GM21423 (cell line): ENCODE results near the gene CBLB.

Experiments used
- ATAC-seq: cut with Tn5 transposase; IDR thresholded peaks from one replicate; pipeline ENCODE4 v1.9.1; 2021; ENCODE audit warnings: mild to moderate bottlenecking, moderate library complexity; ENCODE audit not compliant: unreplicated experiment

Gene CBLB

DNA sequence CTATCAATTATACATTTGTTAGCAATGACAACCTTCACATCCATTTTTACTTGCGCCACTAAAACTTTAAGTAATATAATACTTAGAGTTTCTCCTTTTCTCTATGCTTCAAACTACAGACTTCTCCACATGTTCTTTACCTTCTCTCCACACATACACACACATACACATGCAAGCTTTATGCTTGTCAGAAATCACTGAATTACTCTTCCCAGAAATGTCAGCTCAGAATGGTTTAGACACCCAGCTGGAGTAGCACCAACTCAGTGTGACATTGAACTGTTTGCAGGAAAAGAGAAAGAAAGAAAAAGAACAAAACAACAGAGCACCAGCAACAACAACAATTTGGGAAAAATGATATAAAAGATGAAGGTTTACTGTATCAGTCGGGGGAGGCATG is 20.9 kb downstream of the CBLB start:
- no peak for ATAC-seq

DNA sequence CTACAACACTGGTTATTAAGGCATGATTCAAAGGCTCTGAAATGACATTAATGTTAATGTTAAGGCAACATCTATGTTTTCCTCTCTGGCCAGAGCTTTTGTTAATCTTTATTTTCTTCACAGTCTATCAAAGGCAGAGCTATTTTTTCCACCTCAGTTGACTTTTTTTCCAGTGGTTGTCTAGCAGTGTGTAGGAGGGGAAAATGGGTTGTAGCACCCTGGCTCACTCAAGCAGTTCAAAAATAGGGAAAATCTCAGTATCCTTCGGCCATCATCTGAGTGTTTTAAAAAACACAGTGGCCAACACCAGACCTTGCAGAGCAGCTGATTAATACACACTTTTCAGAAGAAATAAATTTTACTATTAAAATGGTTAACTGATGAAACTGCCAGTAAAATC is 21.4 kb downstream of the CBLB start:
- no peak for ATAC-seq

DNA sequence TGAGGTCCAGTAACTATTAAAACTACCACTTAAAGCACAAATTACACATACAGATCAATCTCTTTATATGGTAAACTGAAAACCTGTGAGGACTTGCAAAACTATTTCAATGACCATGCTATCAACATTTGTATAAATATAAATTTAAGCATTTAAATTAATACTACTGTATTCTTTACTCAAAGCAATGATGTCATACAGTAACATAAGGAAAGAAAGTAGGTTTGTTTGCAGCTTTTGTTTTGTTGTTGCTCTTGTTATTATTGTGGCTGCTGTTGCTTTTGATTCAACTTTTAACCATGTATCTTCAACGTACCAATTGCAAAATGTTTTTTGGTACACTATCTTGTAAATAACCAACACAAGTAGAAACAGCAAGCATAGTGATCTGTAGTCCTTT is 22.0 kb downstream of the CBLB start:
- ATAC-seq = no peak

DNA sequence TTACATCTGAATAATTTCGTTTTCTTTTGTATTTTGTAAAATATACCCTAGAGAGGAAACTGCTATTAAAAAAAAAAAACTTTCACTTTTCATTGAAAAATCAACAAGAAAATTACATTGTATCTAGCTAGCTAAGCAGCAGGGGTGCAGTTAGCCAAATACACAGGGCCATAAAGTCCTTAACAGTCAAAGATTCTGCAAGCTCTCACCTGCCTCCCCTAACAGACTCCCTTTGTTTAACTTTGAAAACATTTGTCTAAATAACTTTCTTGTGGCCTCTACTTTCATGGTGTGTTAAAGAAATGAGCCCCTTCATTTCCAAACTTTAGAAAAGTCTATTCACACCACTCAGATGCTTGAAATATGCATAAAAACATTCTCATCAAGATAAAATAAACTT is 23.3 kb downstream of the CBLB start:
- no peak for ATAC-seq

DNA sequence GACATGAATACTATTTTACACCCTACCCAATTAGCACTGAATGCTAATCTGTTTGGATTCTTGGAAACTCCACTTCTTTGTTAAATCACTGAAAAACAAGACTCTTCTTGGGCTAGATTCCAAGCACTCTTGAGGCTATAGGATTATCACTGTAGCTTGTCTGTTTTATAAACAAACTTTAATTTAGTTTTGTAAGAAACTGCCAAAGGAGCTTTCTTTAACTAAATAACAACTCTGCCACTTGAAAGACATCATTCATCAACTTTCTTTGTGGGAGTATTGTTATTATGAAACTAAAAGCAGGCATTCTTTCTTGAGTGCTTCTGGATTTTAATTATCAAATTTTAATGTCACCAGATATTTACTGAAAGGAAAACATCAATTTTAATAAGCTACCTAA is 24.1 kb downstream of the CBLB start:
- ATAC-seq = no peak

DNA sequence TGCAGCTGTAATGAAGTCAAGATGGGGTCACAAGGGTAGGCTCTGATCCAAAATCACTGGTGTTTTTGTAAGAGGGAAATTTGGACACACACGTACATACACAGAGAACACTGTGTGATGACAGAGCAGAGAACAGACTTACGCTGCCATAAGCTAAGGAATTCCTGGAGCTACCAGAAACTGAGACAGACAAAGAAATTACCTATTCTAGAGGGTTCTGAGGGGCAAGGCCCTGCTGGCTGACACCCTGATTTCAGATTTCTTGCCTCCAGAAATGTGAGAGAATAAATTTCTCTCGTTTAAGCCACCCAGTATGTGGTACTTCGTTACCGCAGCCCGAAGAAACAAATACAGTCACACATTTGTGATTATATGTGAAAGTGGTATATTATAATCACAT is 24.8 kb downstream of the CBLB start:
- ATAC-seq = no peak

DNA sequence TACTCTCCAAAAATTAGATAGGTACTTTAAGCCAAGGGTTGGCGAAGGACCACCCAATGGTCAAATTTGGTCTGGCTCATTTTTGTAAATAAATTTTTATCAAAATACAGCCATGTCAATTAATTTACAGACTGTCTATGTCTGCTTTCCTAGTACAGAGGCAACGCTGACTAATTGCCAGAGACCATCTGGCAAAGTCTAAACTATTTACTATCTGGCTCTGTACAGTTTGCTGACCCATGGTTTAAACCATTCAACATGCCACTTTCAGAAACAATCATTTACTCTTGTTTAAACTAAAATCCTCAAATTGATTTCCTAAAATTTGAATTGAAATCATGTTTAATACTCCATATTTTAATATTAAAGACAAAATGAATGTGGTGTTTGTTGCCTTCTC is 25.9 kb downstream of the CBLB start:
- no peak for ATAC-seq

DNA sequence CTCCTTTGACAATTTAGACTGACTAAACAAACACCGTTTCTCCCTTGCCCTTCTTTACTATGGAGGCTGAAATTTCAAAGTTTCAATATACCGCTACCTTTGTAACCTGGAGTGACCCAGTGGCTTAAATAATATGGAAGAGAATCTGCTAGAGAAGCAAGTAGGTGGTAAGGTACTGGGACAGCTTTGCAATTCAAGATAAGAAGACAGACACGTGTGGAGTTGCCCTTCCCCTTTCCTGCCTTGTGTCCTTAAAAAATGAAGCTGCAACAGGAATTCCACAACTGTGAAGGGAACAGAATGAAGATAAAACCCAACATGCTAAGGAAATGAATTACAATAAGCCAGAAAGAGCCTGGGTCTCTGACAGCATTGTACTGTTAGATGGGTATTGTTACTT is 26.4 kb downstream of the CBLB start:
- no peak for ATAC-seq

DNA sequence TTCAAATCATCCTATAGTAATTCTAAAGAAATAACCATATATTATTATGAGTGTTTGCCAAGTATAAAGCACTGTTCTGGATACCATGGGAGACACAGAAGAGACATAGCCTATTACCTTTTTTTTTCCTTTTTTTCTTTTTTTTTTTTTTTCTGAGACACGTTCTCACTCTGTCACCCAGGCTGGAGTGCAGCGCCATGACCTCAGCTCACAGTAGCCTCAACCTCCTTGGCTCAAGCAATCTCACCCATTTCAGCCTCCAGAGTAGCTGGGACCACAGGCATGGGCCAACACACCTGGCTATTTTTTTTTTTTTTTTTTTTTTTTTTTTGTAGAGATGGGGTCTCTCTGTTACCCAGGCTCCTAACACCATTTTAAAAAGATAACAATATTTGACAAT is 30.9 kb downstream of the CBLB start:
- no peak for ATAC-seq

DNA sequence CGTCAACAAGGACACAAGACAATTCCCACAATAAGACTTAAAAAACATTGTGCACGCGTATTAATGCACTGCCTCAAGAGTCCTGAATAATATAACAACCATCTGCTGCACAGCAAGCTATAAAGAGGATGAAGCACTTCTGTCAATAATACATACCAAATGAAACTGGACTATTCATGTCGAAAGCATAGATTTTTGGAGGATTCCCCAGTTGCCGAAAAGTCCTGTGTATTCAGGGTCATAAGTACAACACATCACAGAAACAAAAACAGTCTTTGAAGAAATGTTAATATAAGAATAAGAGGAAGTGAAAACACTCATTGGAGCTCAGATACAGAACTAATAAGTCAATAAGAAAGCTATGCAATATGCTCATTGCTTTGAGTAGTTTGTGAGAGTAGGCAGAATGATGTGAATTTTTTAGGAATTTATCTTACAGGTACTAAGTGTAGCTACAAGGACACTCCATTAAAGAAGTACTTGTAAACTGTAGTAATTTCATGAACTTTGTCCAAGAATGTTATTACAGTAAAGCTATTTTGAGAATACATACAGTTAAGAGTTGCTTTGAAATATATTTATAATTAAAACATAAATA is 31.6 kb downstream of the CBLB start:
- peak; percentile 92 for ATAC-seq

DNA sequence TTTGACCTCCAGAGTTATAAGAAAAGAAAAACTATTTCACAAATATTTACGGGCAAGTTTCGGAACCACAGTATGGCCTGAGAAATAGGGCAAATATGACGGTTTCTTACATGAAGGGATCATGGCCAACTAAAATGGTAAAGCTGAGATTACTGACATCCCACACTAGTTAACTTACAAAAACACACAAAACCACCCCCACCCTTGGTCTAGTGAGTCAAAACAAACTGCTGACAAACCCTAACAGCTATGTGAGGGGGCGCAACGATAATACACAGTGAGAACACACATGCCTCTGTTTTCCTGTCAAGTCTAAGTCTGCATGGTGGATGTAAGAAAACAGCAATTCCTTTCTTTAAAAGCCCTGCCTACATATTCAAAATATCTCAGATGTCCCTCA is 32.3 kb downstream of the CBLB start:
- ATAC-seq = peak; percentile 24

DNA sequence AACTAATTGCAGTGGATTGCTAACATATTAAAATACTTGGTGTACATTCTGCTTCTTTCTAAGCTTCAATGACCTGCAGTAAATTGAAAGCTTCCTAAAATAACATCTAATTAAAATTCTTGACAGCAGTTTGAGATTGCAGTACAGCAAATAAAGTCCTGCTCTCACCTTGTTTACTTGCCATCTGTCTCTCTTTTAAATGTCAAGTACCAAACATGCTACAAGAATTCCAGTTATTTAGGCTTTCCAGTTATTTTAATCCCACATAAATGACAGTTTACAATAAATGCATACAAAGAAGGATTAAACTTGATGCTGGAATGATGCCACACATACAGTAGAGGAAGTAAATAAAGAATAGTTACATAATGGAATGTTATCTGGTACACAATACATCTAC is 33.2 kb downstream of the CBLB start:
- ATAC-seq = no peak

DNA sequence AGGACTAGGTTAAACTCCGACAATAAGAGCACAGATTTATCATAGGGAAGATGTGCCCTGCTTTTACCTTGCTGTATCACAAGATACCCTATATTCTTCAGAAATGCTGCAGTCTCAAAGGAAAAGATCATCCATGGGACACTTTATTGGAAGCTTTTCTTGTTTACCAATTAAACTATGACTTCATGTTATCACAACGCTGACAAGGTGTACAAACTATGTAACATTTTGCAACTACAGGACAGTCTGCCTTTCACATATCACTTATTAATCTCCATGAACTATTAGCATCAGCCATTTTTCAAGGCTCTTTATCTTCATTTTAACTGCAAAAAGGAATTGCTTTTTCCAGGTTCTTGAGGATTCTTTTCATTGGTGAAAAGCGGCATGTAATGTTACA is 34.0 kb downstream of the CBLB start:
- no peak for ATAC-seq

DNA sequence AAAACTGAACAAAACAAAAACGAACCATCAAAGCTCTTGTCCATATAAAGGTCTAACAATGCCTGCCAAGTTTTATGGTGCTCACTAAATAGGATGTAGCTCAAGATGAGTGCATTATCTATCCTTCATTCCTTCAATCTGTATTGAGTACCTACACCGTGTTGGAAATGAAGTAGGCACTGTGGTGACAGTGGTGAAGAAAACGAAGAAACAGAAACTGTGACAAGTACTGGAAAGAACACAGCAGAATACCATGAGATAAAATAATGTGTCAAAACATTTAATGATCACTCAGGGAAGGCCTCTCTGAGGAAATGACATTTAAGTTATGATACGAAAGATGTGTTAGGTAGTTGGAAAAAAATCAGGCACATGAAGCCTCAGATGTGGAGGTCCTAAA is 36.2 kb downstream of the CBLB start:
- ATAC-seq = no peak

DNA sequence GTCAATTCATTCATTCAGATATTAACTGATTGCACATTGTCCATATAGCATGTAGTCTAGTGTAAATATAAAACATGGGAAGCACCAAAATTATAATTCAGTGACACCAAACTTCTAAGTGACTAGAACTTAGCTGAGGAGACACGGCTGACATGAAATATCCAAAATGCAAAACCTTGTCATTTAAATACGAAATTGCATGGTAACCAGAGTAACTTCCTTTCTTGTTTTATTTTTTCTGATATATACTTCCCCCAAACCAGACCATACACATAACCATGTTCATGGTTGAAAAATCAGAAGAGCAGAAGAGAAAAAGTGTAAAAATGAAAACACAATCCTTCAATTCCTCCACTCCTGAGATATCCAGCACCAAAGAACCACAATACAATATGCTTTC is 38.0 kb downstream of the CBLB start:
- ATAC-seq = no peak

DNA sequence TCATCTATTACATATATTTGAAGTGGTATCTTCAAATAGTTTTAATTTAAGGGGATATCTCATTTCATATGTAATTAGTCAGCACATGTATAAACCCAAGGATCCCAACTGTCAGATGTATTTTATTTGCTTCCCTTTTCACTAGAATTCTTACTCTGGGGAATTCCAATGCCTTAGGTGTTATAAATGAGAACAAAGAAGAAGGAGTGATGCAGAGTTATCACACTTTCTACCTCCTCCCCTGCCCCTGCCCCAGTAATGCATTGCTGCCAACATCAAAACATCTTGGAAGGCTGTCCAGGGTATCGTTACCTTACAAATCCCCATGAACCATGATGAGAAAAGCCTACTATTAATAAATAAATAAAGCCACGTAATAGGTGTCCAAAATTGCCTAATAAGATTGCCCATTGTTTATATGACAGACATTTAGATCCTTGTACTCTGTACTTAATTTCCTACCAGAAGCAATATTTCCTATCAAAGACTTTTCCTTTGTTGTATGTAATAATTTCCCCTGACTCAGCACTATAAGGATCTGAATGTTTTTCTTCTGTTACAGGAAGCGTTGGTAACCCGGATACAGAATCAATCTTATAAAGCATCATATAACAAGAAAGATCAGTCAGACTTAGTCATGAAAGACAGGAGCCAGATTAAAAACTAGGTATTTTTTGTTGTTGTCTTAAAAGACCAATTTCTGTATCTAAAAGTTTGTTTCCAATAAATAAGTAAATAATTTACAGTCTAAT is 38.8 kb downstream of the CBLB start:
- ATAC-seq = no peak

DNA sequence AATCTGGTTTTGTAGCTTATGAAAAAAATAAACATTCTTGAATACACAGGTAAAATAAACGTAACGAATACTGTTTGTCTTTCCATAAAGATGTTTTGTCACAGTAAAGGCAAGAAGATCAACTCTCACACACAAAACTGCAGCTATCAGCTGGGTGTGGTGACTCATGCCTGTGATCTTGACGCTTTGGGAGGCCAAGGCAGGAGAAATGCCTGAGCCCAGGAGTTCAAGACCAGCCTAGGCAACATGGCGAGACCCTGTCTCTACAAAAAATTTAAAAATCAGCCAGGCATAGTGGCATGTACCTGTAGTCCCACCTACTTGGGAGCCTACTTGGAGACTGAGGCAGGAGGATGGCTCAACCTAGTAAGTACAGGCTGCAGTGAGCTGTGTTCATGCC is 39.6 kb downstream of the CBLB start:
- no peak for ATAC-seq

DNA sequence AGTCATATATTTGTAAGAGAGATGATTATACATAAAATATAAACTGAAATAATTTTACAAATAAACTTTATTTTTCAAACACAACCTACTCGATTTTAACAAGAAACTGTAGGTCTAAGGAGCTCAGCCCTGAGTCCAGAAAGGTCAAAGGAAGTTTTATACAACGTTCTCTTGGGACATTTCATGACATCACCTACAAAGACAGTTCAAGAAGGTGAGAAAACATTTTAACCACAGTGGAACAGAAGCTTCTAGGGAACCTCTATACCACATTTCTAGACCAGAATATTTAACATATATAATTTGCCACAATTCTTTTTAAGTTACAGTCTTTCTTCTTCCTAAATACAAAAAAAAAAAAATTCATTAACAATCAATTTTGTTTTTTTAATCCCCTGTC is 40.1 kb downstream of the CBLB start:
- peak; percentile 49 for ATAC-seq

DNA sequence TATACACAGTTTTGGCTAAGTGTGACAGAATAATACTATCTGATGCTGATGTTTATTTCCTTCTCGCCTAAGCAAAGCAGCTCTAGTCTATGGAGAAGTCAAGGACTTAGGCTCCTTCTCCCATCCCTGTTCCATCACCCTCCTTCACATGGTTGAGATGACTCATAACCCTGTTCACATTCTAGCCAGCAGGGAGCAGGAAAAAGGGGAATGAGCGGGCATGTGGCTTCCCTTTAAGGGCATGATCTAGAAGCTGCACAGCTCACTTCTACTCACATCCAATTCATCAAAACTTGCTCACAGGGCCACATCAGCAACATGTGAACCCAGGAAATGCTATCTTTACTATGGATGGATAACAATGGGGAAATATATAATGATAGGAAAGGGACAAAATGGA is 40.9 kb downstream of the CBLB start:
- ATAC-seq = no peak

DNA sequence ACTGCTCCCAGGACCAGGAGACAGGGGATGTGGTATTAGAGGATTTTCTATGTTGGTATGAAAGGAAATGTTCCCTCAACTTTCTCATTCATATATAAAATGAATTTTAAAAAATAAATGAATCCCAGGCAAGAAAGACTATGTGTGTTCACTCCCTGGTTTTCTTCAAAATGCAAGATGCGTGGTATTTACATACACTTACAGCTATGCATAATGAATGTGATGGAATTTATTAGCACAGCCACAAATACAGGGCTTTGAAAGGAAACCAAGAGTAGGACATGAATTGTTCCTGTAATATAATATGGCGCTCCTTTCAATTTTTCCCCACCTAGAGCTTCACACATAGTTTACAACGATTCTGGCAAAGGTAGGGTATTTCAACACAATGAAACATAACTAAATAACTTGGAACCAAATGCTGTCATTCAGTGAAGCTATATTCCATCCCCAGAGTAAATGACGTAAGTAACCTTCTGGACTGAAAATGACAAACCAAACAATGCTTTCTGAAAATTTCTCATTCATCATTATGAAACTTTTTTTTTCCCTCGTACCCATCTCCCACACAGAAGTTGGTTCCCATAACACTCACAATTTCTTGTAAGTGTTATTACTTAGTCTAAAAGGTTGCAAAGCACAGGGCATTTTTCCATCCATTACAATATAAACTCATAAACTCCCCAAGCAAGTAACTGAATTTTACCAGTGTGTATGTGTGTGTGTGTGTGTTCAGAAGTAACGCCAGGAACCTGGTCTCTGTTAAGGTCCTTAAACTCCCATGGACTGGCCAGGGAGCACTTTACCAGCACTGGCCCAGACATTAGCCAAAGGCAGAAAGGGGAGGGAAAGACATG is 41.8 kb downstream of the CBLB start:
- peak; percentile 43 for ATAC-seq

DNA sequence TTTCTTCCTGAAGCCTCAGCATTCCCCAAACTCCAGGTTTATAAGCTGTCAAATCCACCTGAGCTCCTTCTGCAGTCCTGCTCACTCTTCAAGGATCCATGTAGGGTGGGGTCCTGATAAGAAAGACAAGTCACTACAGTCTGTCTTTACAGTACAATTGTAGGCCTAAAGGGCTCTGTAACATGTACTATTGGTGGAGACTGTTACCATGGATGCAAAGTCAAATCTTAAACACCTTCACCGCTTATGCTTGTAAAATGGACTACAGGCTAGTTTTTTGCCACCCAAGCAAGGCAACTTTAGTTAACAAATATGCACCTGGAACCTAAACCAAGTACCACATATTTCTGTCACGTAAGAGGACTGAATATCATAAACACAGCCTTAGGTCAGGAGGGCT is 44.7 kb downstream of the CBLB start:
- no peak for ATAC-seq
